LNCAP (cell line): ENCODE measurements around the gene ZNF106.

Source experiments
- TF ChIP-seq, protein P1 (sequence below): fragments of 450-650 bp; IDR thresholded peaks from 2 replicates; pipeline ENCODE4 v1.5.1; 2017; ENCODE audit warnings: mild to moderate bottlenecking

ZNF106 gene

DNA sequence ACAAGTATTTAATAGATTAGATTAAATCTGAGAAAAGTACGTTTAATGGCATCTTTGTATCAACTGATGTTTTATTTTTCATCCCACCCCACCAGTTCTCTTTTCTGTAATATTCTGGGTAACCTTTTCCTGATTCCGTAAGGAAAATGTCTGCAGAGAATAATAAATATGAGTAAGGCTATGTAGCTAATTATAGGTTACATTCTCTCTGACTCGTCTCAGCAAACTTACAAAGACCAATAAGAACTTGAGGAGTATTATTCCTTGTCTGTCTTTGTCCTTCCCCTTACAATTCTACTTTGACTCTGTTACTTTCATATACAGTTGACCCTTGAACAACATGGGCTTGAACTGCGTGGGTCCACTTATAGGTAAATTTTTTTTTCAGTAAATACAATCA is 16.6 kb upstream of the ZNF106 start:
- TF ChIP-seq, protein P1, sequence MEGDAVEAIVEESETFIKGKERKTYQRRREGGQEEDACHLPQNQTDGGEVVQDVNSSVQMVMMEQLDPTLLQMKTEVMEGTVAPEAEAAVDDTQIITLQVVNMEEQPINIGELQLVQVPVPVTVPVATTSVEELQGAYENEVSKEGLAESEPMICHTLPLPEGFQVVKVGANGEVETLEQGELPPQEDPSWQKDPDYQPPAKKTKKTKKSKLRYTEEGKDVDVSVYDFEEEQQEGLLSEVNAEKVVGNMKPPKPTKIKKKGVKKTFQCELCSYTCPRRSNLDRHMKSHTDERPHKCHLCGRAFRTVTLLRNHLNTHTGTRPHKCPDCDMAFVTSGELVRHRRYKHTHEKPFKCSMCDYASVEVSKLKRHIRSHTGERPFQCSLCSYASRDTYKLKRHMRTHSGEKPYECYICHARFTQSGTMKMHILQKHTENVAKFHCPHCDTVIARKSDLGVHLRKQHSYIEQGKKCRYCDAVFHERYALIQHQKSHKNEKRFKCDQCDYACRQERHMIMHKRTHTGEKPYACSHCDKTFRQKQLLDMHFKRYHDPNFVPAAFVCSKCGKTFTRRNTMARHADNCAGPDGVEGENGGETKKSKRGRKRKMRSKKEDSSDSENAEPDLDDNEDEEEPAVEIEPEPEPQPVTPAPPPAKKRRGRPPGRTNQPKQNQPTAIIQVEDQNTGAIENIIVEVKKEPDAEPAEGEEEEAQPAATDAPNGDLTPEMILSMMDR, result no peak

DNA sequence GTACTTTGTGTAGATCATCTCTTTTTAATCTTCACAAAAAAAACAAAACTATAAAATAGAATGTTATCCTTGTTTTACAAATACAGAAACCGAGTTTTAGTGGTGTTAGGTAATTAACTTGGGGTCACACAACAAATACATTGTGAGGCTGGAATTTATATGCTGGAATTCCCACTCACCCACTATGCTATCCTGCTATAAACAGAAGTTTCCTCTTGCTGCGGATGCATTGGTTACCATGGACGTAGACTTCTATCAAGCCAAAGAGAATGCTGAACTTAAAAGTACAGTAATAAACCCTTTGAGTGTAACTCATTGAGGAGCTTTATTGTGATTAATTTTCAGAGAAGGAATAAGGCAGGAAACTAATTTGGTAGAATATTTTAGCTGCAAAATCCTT is 13.7 kb upstream of the ZNF106 start:
- TF ChIP-seq, protein P1, result no peak

DNA sequence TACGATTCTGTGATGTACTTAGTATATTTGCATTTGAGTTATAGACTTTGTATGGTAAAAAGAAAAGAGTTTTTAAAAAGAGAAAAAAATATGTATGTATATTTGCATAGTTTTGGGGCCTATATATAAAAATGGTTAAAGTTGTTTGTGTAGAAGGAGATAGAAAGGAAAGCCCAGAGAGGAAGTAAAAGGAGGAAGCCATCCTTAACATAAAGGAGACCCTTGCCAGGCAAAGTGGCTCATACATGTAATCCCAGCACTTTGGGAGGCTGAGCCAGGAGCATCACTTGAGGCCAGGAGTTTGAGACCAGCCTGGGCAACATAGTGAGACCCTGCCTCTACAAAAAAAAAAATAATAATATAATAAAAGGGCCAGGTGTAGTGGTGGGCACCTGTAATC is 12.9 kb upstream of the ZNF106 start:
- TF ChIP-seq, protein P1, result no peak

DNA sequence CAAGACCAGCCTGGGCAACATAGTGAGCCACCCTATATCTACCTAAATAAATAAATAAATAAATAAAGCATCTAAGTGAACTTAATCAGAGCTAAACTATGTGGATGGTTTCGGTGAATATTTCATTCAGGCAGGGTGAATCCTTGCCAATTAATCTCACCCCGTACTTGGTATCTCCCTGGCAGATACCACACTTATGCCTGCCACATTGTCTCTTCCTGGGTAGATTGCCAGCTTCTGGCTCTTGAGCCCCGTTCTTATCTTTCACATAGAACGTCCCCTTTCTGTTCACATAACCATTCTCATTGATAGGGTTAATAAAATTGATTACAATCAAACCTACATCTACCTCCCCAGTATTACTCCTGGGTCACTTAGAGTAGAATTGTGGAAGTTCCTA is 11.5 kb upstream of the ZNF106 start:
- TF ChIP-seq, protein P1, result no peak

DNA sequence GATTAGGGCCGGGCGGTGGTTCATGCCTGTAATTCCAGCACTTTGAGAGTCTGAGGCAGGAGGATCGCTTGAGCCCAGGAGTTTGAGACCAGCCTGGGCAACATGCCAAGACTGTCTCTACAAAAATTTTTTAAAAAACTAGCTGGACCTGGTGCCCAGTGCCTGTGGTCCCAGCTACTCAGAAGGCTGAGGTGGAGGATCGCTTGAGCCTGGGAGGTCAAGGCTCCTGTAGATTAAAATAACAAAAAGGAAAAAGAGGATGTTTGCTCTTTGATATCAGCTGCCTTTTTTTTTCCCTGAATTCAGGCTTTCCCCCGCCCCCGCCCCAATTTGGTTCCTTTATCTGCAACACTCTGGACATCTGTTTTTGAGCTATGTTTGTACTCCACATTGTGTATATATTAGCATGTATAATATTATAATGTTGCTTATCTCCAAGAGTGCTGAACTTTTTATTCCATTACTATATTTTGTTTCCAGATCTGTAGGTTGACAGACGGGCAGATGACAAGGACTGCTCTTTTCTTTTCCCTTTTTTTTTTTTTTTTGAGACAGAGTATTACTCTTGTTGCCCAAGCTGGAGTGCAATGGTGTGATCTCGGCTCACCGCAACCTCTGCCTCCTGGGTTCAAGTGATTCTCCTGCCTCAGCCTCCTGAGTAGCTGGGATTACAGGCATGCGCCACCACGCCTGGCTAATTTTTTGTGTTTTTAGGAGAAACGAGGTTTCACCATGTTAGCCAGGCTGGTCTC is 9.1 kb upstream of the ZNF106 start:
- TF ChIP-seq, protein P1, result no peak

DNA sequence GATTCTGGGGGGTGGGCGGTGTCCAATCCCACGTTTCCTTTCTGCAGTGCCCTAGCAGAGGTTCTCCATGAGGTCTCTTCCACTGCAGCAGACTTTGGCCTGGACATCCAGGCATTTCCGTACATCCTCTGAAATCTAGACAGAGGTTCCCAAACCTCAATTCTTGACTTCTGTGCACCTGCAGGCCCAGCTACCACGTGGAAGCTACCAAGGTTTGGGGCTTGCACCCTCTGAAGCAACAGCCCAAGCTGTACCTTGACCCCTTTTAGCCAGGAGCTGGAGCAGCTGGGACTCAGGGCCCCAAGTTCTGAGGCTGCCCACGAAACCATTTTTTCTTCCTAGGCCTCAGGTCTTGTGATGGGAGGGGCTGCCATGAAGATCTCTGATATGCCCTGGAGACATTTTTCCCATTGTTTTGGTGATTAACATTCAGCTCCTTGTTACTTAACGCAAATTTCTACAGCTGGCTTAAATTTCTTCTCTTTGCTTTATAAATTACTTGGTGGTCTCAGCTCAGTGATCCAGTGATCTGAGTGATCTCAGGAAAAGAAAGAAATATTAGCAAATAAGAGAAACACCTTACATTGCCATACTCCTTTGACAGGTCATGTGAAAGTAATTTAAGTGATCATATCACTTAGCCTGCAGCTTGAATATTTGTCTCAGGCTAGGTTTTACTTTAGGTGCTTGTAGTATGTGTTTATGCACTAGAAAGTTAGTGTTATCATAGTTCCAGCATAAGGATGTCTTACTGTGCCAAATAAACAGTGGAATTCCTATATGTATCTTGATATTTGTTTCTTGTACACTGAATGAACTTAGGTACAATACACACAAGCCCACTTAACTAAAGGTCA is 7.5 kb upstream of the ZNF106 start:
- TF ChIP-seq, protein P1, result no peak

DNA sequence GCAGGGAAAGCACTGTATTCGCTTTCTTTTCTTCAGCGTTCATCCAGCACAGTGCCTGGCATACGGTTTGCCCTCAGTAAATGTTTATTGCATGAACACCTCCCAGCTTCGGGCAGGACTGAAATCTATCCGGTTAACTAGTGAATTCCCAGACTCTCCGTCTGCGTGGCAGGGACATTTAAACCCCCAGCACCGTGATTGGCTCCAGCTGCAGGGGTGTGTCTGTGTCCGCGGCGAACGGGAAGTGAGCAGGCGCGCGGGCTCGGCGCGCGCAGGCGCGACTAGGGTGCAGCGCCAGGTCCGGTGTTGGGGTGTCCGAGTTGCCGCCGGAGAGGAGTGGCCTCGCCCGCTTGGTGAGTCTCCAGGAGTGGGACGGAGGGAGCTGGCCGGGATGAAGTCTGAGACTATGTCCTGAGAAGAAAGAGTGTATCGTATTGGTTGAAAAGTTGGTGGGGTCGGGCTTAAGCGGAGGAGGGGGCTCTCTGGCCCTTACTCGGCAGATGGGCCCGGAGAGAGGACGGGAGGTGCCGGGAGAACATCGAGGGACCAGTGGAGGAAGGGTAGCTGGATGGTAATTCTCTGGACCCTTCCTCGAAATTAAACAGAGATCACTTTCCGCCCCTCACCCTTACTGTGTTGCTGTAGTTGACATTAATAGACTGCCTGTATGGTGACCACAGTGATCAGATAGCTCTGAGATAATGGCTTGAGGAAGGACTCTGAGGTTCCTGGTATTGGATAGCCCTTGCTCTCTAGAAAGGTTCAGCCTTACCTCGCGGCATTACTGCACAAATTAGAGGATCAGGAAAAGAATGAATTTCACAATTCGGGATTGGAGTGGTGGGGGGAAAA is 4.6 kb upstream of the ZNF106 start, which contains the start of gene SNAP23:
Gene SNAP23, plus strand, starts transcription at position 274 of the 852 bp plus-strand sequence. CDS start 16,213 bp downstream, outside the sequence.
- TF ChIP-seq, protein P1, result no peak
